Measurements from ENCODE around the gene FRRS1L. TPM values are rescaled to one million over a fixed set of nuclear protein-coding genes. Genes with fewer than 3 reads are reported as not detected.

Gene FRRS1L
- total RNA-seq, 6 experiments from 2014 or later: not detected

DNA sequence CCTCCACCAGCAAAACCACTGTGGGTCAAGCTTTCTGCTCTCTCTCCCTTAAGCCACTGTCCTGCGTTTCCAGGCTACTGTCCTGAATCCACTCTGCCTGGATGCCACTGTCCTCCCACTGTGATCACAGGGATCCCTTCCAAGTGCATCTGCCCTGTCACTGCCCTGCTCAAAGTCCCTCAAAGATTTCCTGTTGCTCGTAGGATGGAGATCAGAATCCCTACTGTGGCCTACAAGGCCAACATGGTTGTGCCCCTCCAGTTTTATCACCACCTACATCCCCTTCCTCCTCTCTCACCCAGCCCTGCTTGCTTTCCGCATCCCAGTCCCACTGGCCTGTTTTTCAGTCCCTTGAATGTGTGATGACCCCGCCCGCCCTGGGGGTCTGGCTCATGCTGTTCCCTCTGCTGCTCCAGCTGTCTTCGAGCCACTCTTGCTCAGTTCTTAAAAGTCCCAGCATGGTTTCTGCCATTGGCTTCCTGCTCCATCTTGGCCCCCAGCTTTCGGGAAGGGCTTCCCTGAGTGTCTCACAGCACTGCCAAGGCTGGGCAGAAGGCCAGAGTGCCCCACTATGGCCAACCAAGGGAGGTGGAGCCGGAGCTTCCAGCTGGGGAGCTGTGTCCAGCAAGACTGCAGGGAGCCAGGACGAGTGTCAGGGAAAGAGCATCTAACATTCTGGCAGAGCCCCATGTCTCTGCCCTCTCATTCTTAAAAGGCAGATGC lies 12.9 kb upstream of the FRRS1L start:
- Histone ChIP-seq H3K36me3 (no peaks in the 10 kb centered on the region), H3K27ac (no peak overlapping the region), H3K4me1 (no peaks in the 10 kb centered on the region), H3K4me3 (no peak overlapping the region), H3K27me3 (no peaks in the 10 kb centered on the region), H3K9me3 (no peaks in the 10 kb centered on the region)
- DNase-seq (no peak), ATAC-seq (no peak)
- TF ChIP-seq POLR2A (IDR thresholded peaks at IDR 0.05): no peak
- TF ChIP-seq, protein P1, sequence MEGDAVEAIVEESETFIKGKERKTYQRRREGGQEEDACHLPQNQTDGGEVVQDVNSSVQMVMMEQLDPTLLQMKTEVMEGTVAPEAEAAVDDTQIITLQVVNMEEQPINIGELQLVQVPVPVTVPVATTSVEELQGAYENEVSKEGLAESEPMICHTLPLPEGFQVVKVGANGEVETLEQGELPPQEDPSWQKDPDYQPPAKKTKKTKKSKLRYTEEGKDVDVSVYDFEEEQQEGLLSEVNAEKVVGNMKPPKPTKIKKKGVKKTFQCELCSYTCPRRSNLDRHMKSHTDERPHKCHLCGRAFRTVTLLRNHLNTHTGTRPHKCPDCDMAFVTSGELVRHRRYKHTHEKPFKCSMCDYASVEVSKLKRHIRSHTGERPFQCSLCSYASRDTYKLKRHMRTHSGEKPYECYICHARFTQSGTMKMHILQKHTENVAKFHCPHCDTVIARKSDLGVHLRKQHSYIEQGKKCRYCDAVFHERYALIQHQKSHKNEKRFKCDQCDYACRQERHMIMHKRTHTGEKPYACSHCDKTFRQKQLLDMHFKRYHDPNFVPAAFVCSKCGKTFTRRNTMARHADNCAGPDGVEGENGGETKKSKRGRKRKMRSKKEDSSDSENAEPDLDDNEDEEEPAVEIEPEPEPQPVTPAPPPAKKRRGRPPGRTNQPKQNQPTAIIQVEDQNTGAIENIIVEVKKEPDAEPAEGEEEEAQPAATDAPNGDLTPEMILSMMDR (IDR thresholded peaks at IDR 0.05): no peak
- intact Hi-C loops (cut with DNase I): loop anchor here (10.0 kb wide), 1 partner anchor 145 kb away; the partner anchor contains the start of gene EPB41L4B (in 2 of the 2)
- WGBS (ENCODE audit: insufficient coverage, low coverage, low lambda C conversion rate, missing lambda C conversion rate): 67% methylated on average over 6 of the region's 9 CpGs

DNA sequence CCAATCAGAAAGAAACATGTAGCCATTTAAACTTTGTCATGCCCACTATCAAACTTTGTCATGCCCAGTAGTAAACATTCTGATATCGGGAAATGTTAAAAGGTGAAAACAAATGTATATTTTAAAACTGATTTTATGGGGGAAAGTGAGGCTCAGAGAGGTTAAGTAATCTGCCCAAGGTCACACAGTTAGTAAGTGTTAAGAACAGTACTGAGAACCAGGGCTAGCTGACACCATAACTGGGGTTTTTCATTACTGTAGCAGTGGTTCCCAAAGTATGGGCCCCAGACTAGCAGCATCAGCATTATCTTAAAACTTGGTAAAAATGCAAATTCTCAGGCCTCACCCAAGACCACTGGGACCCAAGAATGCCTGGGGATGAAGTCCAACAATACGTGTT lies 9.9 kb upstream of the FRRS1L start:
- ATAC-seq: no peak
- H3K27ac ChIP-seq: no peak overlapping the region
- no peaks in the 10 kb centered on the region for H3K36me3 ChIP-seq
- H3K9me3 ChIP-seq: no peaks in the 10 kb centered on the region
- no peaks in the 10 kb centered on the region for H3K27me3 ChIP-seq
- H3K4me1 ChIP-seq: no peaks in the 10 kb centered on the region
- no peak for DNase-seq
- WGBS (ENCODE audit: insufficient coverage, low coverage, low lambda C conversion rate, missing lambda C conversion rate): 82% methylated on average over 2 of the region's 2 CpGs
- no peak overlapping the region for H3K4me3 ChIP-seq
- intact Hi-C loops (cut with DNase I): no loop called here
- TF ChIP-seq, protein P1 (IDR thresholded peaks at IDR 0.05): no peak
- no peak for TF ChIP-seq POLR2A (IDR thresholded peaks at IDR 0.05)

DNA sequence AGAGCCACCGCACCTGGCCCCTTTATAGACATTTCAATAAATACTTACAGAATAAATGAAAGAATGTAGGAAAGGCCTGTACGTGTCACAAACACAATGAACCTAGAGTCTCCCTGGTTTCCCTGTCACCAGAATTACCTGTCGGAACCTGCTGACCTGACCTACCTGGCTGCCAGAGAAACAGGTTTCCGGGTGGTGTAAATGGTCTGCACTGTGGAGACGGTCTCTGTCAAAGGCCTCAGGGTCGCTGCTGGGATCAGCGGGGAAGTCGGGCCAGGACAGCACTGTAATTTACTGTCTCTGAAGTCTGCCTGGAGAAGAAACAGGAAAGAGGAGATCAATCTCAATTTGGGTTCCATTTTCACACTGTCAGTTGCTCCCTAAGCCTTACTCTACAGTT lies 9.3 kb upstream of the FRRS1L start:
- intact Hi-C loops (cut with DNase I): no loop called here
- 84% methylated on average over 3 of the region's 8 CpGs for WGBS (ENCODE audit: insufficient coverage, low coverage, low lambda C conversion rate, missing lambda C conversion rate)

DNA sequence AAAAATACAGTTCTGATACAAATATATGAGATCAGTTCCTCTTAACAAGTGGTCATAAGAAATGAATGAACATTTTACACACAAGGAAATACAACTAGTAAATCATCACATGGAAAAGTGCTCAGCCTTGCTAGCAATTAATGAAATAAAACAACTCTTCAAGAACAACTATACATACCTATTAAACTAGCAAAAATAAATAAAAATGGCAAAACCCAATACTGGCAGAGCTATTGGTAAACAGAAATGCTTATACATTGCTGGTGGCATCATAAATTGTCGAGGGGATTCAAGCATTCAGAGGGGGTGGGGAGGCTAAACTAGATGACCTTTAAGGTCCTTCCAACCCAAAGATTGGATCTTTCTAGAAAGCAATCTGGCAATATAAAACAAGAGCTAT lies 5.9 kb upstream of the FRRS1L start:
- no peaks in the 10 kb centered on the region for H3K4me1 ChIP-seq
- 42% methylated on average over 1 of the region's 1 CpG for WGBS (ENCODE audit: insufficient coverage, low coverage, low lambda C conversion rate, missing lambda C conversion rate)
- H3K9me3 ChIP-seq: no peaks in the 10 kb centered on the region
- TF ChIP-seq, protein P1 (IDR thresholded peaks at IDR 0.05): no peak
- H3K4me3 ChIP-seq: no peak overlapping the region
- DNase-seq (no peak), ATAC-seq (no peak)
- H3K27ac ChIP-seq: no peak overlapping the region
- no peaks in the 10 kb centered on the region for H3K36me3 ChIP-seq
- no peaks in the 10 kb centered on the region for H3K27me3 ChIP-seq
- intact Hi-C loops (cut with DNase I): no loop called here

More for the DNA sequence above, 9.3 kb upstream of the FRRS1L start:
- Histone ChIP-seq H3K4me1 (no peaks in the 10 kb centered on the region), H3K9me3 (no peaks in the 10 kb centered on the region), H3K36me3 (no peaks in the 10 kb centered on the region), H3K4me3 (no peak overlapping the region), H3K27me3 (no peaks in the 10 kb centered on the region), H3K27ac (no peak overlapping the region)
- DNase-seq (no peak), ATAC-seq (no peak)
- TF ChIP-seq, protein P1 (IDR thresholded peaks at IDR 0.05): no peak
- no peak for TF ChIP-seq POLR2A (IDR thresholded peaks at IDR 0.05)
